ENCODE results near the gene CLDN34. TPM values are rescaled to one million over a fixed set of nuclear protein-coding genes. Genes with fewer than 3 reads are reported as not detected.

Gene CLDN34
- total RNA-seq (2014; rRNA removed; shearing (Covaris generic)) = not detected in 2 replicates
- 0.30 TPM in 1 of 2 replicates, not detected in the other for polyA plus RNA-seq (2015; cell fraction: cytosol; rRNA removed)
- 0.51 TPM in 1 of 2 replicates, not detected in the other for polyA plus RNA-seq (2015; cell fraction: nucleus; rRNA removed)

GRCh38 chrX:9966775-9967408, at the start of gene CLDN34:
TSS of gene CLDN34 (plus strand) at chrX:9967358. CDS start at chrX:9967358, 0 bp downstream.
- DNase-seq (ENCODE audit: low read depth) = no peak

GRCh38 chrX:9917861-9918260, 49.3 kb upstream of the CLDN34 start:
- no peak for DNase-seq (ENCODE audit: low read depth)

- DNase-seq (ENCODE audit: low read depth) = no peak
Measured at GRCh38 chrX:9919632-9920172, 47.5 kb upstream of the CLDN34 start.

- DNase-seq (ENCODE audit: low read depth) = no peak
Measured at GRCh38 chrX:9921407-9921806, 45.8 kb upstream of the CLDN34 start.

- no peak for DNase-seq (ENCODE audit: low read depth)
Measured at GRCh38 chrX:9923357-9923756, 43.8 kb upstream of the CLDN34 start.

- no peak for DNase-seq (ENCODE audit: low read depth)
Measured at GRCh38 chrX:9926002-9926401, 41.2 kb upstream of the CLDN34 start.

- no peak for DNase-seq (ENCODE audit: low read depth)
Measured at GRCh38 chrX:9927698-9928482, 39.3 kb upstream of the CLDN34 start.

GRCh38 chrX:9935436-9935835, 31.7 kb upstream of the CLDN34 start:
- DNase-seq (ENCODE audit: low read depth) = no peak

GRCh38 chrX:9937761-9938160, 29.4 kb upstream of the CLDN34 start:
- DNase-seq (ENCODE audit: low read depth) = no peak

- no peak for DNase-seq (ENCODE audit: low read depth)
Measured at GRCh38 chrX:9938516-9938915, 28.6 kb upstream of the CLDN34 start.

GRCh38 chrX:9940421-9940820, 26.7 kb upstream of the CLDN34 start:
- DNase-seq (ENCODE audit: low read depth) = peak; percentile 93

GRCh38 chrX:9942086-9942485, 25.1 kb upstream of the CLDN34 start:
- DNase-seq (ENCODE audit: low read depth) = no peak

- no peak for DNase-seq (ENCODE audit: low read depth)
Measured at GRCh38 chrX:9943420-9943819, 23.7 kb upstream of the CLDN34 start.

- DNase-seq (ENCODE audit: low read depth) = no peak
Measured at GRCh38 chrX:9947131-9947794, 19.9 kb upstream of the CLDN34 start.

- no peak for DNase-seq (ENCODE audit: low read depth)
Measured at GRCh38 chrX:9948406-9948805, 18.8 kb upstream of the CLDN34 start.

GRCh38 chrX:9952300-9952699, 14.9 kb upstream of the CLDN34 start:
- no peak for DNase-seq (ENCODE audit: low read depth)

- DNase-seq (ENCODE audit: low read depth) = no peak
Measured at GRCh38 chrX:9953396-9953795, 13.8 kb upstream of the CLDN34 start.

- DNase-seq (ENCODE audit: low read depth) = no peak
Measured at GRCh38 chrX:9955506-9955905, 11.7 kb upstream of the CLDN34 start.

- no peak for DNase-seq (ENCODE audit: low read depth)
Measured at GRCh38 chrX:9957743-9958142, 9.4 kb upstream of the CLDN34 start.

GRCh38 chrX:9958183-9958582, 9.0 kb upstream of the CLDN34 start:
- DNase-seq (ENCODE audit: low read depth) = no peak

- no peak for DNase-seq (ENCODE audit: low read depth)
Measured at GRCh38 chrX:9961750-9962149, 5.4 kb upstream of the CLDN34 start.

GRCh38 chrX:9977635-9978034, 10.5 kb downstream of the CLDN34 start:
- DNase-seq (ENCODE audit: low read depth) = no peak

Data from HT1080 (cell line).